ENCODE data around the gene PMFBP1.

The PMFBP1 gene

GRCh38 chr16:72124148-72124547, 47.8 kb downstream of the PMFBP1 start:
- H3K4me3 ChIP-seq (ENCODE audit: control insufficient read depth, low read depth, low read length) = no peak overlapping the region
- DNase-seq (ENCODE audit: low read depth) = no peak
- TF ChIP-seq, protein P1, sequence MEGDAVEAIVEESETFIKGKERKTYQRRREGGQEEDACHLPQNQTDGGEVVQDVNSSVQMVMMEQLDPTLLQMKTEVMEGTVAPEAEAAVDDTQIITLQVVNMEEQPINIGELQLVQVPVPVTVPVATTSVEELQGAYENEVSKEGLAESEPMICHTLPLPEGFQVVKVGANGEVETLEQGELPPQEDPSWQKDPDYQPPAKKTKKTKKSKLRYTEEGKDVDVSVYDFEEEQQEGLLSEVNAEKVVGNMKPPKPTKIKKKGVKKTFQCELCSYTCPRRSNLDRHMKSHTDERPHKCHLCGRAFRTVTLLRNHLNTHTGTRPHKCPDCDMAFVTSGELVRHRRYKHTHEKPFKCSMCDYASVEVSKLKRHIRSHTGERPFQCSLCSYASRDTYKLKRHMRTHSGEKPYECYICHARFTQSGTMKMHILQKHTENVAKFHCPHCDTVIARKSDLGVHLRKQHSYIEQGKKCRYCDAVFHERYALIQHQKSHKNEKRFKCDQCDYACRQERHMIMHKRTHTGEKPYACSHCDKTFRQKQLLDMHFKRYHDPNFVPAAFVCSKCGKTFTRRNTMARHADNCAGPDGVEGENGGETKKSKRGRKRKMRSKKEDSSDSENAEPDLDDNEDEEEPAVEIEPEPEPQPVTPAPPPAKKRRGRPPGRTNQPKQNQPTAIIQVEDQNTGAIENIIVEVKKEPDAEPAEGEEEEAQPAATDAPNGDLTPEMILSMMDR (IDR thresholded peaks at IDR 0.05; ENCODE audit: control insufficient read depth, insufficient read depth, low read depth, low read length, missing control alignments) = no peak

- DNase-seq (ENCODE audit: low read depth) = no peak
- no peak overlapping the region for H3K4me3 ChIP-seq (ENCODE audit: control insufficient read depth, low read depth, low read length)
- TF ChIP-seq, protein P1 (IDR thresholded peaks at IDR 0.05; ENCODE audit: control insufficient read depth, insufficient read depth, low read depth, low read length, missing control alignments) = no peak
These were observed 48.5 kb downstream of the PMFBP1 start for GRCh38 chr16:72123426-72123825.

GRCh38 chr16:72122916-72123315, 49.0 kb downstream of the PMFBP1 start:
- TF ChIP-seq, protein P1 (IDR thresholded peaks at IDR 0.05; ENCODE audit: control insufficient read depth, insufficient read depth, low read depth, low read length, missing control alignments) = no peak
- no peak for DNase-seq (ENCODE audit: low read depth)
- no peak overlapping the region for H3K4me3 ChIP-seq (ENCODE audit: control insufficient read depth, low read depth, low read length)

DNA sequence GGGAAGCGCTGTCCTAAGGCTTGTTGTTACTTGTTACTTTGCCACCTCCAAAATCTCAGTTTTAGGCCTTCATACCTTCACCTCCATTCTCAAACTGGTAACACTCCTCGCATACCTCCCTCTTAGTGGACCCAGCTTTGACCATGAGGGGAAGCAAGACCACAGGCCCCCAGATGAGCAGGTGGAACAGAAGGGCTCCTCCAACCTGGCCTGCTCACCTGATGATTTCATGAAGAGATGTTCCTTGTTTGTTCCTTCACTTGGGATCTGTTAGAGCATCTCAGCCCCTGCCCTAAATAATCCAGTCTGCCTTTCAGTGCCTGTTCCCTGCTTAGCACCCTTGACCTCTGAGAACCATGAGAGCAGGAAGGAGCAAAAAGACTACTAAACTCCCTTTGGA, 49.6 kb downstream of the PMFBP1 start:
- TF ChIP-seq, protein P1 (IDR thresholded peaks at IDR 0.05; ENCODE audit: control insufficient read depth, insufficient read depth, low read depth, low read length, missing control alignments) = no peak
- no peak for DNase-seq (ENCODE audit: low read depth)

GRCh38 chr16:72120026-72120425, 51.9 kb downstream of the PMFBP1 start:
- TF ChIP-seq, protein P1 (IDR thresholded peaks at IDR 0.05; ENCODE audit: control insufficient read depth, insufficient read depth, low read depth, low read length, missing control alignments) = no peak
- no peak for DNase-seq (ENCODE audit: low read depth)
- H3K4me3 ChIP-seq (ENCODE audit: control insufficient read depth, low read depth, low read length) = no peak overlapping the region

More for the DNA sequence above, 49.6 kb downstream of the PMFBP1 start:
- no peak overlapping the region for H3K4me3 ChIP-seq (ENCODE audit: control insufficient read depth, low read depth, low read length)

DNA sequence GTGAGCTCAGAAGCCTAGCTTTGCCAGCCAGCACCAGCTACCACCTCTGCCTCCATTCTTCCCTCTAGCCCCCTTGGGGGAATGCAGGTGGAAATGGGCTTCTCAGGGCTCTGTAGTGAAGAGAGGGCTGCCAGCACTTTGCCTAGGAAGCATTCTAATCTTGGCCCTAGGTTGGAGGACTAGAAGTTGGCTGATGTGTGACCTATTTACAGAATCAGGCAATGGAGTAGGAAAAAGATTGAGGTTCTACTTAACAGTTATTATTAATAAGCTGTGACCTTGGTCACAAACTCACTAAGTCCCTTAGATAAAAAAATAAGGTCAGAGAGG, 58.4 kb downstream of the PMFBP1 start:
- H3K4me3 ChIP-seq (ENCODE audit: control insufficient read depth, low read depth, low read length) = no peak overlapping the region
- TF ChIP-seq, protein P1 (IDR thresholded peaks at IDR 0.05; ENCODE audit: control insufficient read depth, insufficient read depth, low read depth, low read length, missing control alignments) = no peak
- no peak for DNase-seq (ENCODE audit: low read depth)
